Neuronal stem cell (in vitro differentiated cells): Measurements from ENCODE around the gene DAGLB.

Experiments
- DNase-seq: peaks from one replicate; pipeline ENCODE4 v3.0.0-alpha.2; 2013; ENCODE audit warnings: low spot score
- H2AFZ ChIP-seq: one replicate; pipeline ENCODE4 v1.6.1; 2013; ENCODE audit warnings: mild to moderate bottlenecking, low read length, inconsistent platforms
- H2AK5ac ChIP-seq: 2 replicates; pipeline ENCODE4 v1.6.1; 2013; ENCODE audit warnings: low read depth, mild to moderate bottlenecking, inconsistent platforms, low read length, moderate library complexity, mixed read lengths
- H2BK120ac ChIP-seq: 2 replicates; pipeline ENCODE4 v1.6.1; 2013; ENCODE audit warnings: low read depth, mild to moderate bottlenecking, inconsistent platforms, low read length, moderate library complexity, mixed read lengths
- H2BK12ac ChIP-seq: one replicate; pipeline ENCODE4 v1.6.1; 2013; ENCODE audit warnings: low read length, inconsistent platforms
- H2BK15ac ChIP-seq: 2 replicates; pipeline ENCODE4 v1.6.1; 2013; ENCODE audit warnings: mild to moderate bottlenecking, low read length, inconsistent platforms, mixed read lengths
- H2BK5ac ChIP-seq: one replicate; pipeline ENCODE4 v1.6.1; 2013; ENCODE audit warnings: inconsistent platforms, mild to moderate bottlenecking, low read length, moderate library complexity
- H3K14ac ChIP-seq: one replicate; pipeline ENCODE4 v1.6.1; 2013; ENCODE audit warnings: low read length, inconsistent platforms
- H3K18ac ChIP-seq: 2 replicates; pipeline ENCODE4 v1.6.1; 2013; ENCODE audit warnings: low read length, inconsistent platforms
- H3K23ac ChIP-seq: 2 replicates; pipeline ENCODE4 v1.6.1; 2013; ENCODE audit warnings: low read depth, mild to moderate bottlenecking, mixed read lengths, low read length, inconsistent platforms; ENCODE audit not compliant: poor library complexity
- H3K27ac ChIP-seq: replicated peaks from 3 replicates; pipeline ENCODE4 v1.5.1; 2013; ENCODE audit warnings: low read length, inconsistent platforms
- H3K27me3 ChIP-seq, 3 experiments: 2 replicates each; pipeline ENCODE4 v1.6.1; 2013; ENCODE audit warnings: low read length in 3 of 3, mild to moderate bottlenecking in 2 of 3, inconsistent platforms in 1 of 3, low read depth in 1 of 3, mixed read lengths in 1 of 3, moderate library complexity in 1 of 3; ENCODE audit not compliant: control insufficient read depth in 3 of 3, insufficient read depth in 3 of 3
- H3K36me3 ChIP-seq, 2 donors: replicated peaks in 1 of 2; 2 replicates each; pipeline ENCODE4 v1.6.1; 2013; ENCODE audit warnings: low read length in 2 of 2; ENCODE audit not compliant: control insufficient read depth in 2 of 2, insufficient read depth in 2 of 2
- H3K4ac ChIP-seq: 2 replicates; pipeline ENCODE4 v1.6.1; 2013; ENCODE audit warnings: inconsistent platforms, mild to moderate bottlenecking, low read length, moderate library complexity
- H3K4me1 ChIP-seq, 2 donors: 1 replicate in 1 of 2; 2 replicates in 1 of 2; pipeline ENCODE4 v1.6.1; 2013; ENCODE audit warnings: low read length in 2 of 2, low read depth in 1 of 2; ENCODE audit not compliant: control insufficient read depth in 2 of 2, insufficient read depth in 1 of 2
- H3K4me2 ChIP-seq: one replicate; pipeline ENCODE4 v1.6.1; 2013; ENCODE audit warnings: mild to moderate bottlenecking, low read length, inconsistent platforms; ENCODE audit not compliant: insufficient read depth, poor library complexity, severe bottlenecking
- H3K4me3 ChIP-seq, 2 donors: 2 replicates each; pipeline ENCODE4 v1.5.1; 2013; ENCODE audit warnings: low read length in 2 of 2, mild to moderate bottlenecking in 2 of 2, inconsistent platforms in 1 of 2, moderate library complexity in 1 of 2
- H3K79me1 ChIP-seq: one replicate; pipeline ENCODE4 v1.6.1; 2013; ENCODE audit warnings: low read depth, mild to moderate bottlenecking, inconsistent platforms, low read length, moderate library complexity
- H3K9ac ChIP-seq: one replicate; pipeline ENCODE4 v1.6.1; 2013; ENCODE audit warnings: mild to moderate bottlenecking, low read depth, low read length, inconsistent platforms; ENCODE audit not compliant: poor library complexity
- H3K9me3 ChIP-seq, 2 donors: replicated peaks in 1 of 2; 2 replicates each; pipeline versions ENCODE3 to v1.6.1; 2013; ENCODE audit warnings: low read length in 2 of 2, mild to moderate bottlenecking in 2 of 2, inconsistent platforms in 1 of 2, low read depth in 1 of 2, mixed read lengths in 1 of 2, moderate library complexity in 1 of 2; ENCODE audit not compliant: control insufficient read depth in 2 of 2, insufficient read depth in 1 of 2
- H4K8ac ChIP-seq: one replicate; pipeline ENCODE4 v1.6.1; 2013; ENCODE audit warnings: low read depth, mild to moderate bottlenecking, inconsistent platforms, low read length, moderate library complexity
- H4K91ac ChIP-seq: one replicate; pipeline ENCODE4 v1.6.1; 2013; ENCODE audit warnings: low read length, low read depth, mild to moderate bottlenecking, inconsistent platforms; ENCODE audit not compliant: poor library complexity
- WGBS, 2 donors: extraction: QIAGEN DNeasy Blood & Tissue Kit; methylation state at CpG; one replicate each; pipeline ENCODE4 v1.1.7; 2013; ENCODE audit warnings: missing lambda C conversion rate in 2 of 2, mixed read lengths in 1 of 2; ENCODE audit not compliant: insufficient read length in 2 of 2, insufficient replicate concordance in 1 of 2; ENCODE audit errors: extremely low coverage in 2 of 2; 5-methylcytosine and 5-hydroxymethylcytosine counted together

The DAGLB gene

DNA sequence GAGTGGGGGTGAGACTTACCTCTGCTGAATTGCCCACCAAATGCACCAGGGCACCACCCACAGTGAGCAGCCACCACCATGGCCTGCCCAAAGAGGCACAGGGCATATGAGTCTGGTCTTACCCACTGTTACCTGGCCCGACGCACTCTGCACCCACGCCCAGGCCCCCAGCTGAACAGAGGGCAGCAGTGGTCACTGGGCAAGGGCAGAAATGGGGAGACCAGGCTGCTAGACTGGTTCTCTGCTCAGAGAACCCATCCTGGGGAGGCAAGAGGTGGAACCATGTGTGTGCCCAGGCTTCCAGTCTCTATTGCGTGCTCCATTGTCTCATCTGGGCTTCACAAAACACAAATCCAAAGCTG is 39.4 kb upstream of the DAGLB start:
- Histone ChIP-seq H3K4me3 (no peak overlapping the region), H3K79me1 (peaks cover 6% of the 10 kb centered on the region), H3K4me1 (peaks cover 1 to 5% of the 10 kb centered on the region in 2 donors), H2BK5ac (no peak overlapping the region), H2AK5ac (no peak overlapping the region), H3K23ac (no peak overlapping the region), H2BK12ac (no peak overlapping the region), H4K8ac (no peak overlapping the region), H3K9me3 (no peaks in the 10 kb centered on the region), H3K27ac (no peak overlapping the region), H3K14ac (no peak overlapping the region), H2BK15ac (no peak overlapping the region), H2BK120ac (no peak overlapping the region), H4K91ac (no peak overlapping the region), H3K9ac (no peak overlapping the region), H3K4me2 (no peak overlapping the region), H3K4ac (no peak overlapping the region), H3K36me3 (peaks cover 0 to 3% of the 10 kb centered on the region in 2 donors), H3K27me3 (peaks cover 0 to 1% (median 0%) of the 10 kb centered on the region in 3 experiments), H3K18ac (no peak overlapping the region), H2AFZ (no peak overlapping the region)
- WGBS, 2 donors, result no CpG with 5 or more reads among the region's 4 CpGs
- DNase-seq, result no peak

DNA sequence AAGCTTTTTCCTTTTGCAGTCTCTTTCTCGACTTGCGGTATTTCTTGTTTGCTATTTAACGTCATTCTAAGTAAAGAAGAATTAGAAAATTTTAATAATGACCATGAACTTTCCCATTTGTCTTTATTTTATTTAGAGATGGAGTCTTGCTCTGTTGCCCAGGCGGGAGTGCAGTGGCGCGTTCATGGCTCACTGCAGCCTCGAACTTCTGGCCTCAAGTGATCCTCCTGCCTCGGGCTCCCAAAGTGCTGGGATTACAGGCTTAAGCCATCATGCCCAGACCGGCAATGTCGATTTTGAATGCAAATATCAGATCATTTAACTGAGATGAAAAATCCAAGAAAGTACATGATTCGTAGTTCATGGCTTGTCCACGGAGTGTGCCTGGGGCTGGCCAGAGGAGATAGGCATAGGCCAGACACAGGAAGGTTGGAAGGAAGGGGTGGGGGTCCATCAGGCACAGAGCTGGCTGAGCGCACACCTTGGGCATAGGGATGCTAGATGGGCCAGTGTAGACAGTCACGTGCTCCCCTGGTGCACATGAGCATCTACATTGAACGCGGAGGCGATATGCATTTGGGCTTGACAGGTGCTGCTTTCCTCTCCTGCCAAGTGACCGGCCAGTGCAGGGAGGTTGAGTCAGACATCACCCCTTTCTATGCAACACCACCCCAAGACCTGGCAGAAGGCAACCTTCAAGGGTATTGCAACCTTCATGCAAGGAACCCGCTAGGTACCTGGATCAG is 38.9 kb upstream of the DAGLB start:
- no CpG with 5 or more reads among the region's 19 CpGs for WGBS, 2 donors
- Histone ChIP-seq H3K4me1 (peaks cover 1 to 5% of the 10 kb centered on the region in 2 donors), H3K36me3 (peaks cover 0 to 6% of the 10 kb centered on the region in 2 donors), H3K9me3 (no peaks in the 10 kb centered on the region), H3K27me3 (no peaks in the 10 kb centered on the region), H2BK15ac (no peak overlapping the region), H3K23ac (peak overlapping the region; percentile 46), H4K91ac (no peak overlapping the region), H3K9ac (peak overlapping the region; percentile 9), H3K14ac (no peak overlapping the region), H2BK5ac (no peak overlapping the region), H2BK120ac (no peak overlapping the region), H3K4me2 (no peak overlapping the region), H4K8ac (no peak overlapping the region), H3K27ac (no peak overlapping the region), H2AK5ac (no peak overlapping the region), H3K4me3 (no peak overlapping the region), H2BK12ac (no peak overlapping the region), H3K18ac (no peak overlapping the region), H2AFZ (no peak overlapping the region), H3K4ac (no peak overlapping the region), H3K79me1 (peaks cover 7% of the 10 kb centered on the region)
- DNase-seq, result no peak

DNA sequence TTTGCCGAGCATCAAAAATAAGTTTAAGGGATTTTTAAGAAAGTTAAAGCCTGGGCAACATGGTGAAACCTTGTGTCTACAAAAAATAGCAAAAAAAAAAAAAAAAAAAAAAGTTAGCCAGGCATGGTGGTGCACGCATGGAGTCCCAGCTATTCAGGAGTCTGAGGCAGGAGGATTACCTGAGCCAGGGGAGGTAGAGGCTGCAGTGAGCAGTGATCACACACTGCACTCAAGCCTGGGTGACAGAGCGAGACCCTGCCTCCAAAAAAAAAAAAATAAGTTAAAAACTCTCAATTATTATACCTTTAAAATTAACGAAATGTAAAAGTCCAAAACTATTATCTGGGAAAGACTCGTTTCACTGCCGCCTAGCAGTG is 35.0 kb upstream of the DAGLB start:
- Histone ChIP-seq H2BK12ac (no peak overlapping the region), H3K18ac (no peak overlapping the region), H3K27ac (no peak overlapping the region), H3K36me3 (peaks cover 5 to 39% of the 10 kb centered on the region in 2 donors), H3K23ac (no peak overlapping the region), H3K79me1 (peaks cover 12% of the 10 kb centered on the region), H3K4me1 (peaks cover 1 to 5% of the 10 kb centered on the region in 2 donors), H4K8ac (no peak overlapping the region), H4K91ac (no peak overlapping the region), H2AK5ac (no peak overlapping the region), H2BK15ac (no peak overlapping the region), H2BK5ac (peak overlapping the region; percentile 90), H3K4me2 (no peak overlapping the region), H3K14ac (no peak overlapping the region), H3K4ac (no peak overlapping the region), H3K9ac (no peak overlapping the region), H3K9me3 (no peaks in the 10 kb centered on the region), H3K27me3 (no peaks in the 10 kb centered on the region), H2BK120ac (no peak overlapping the region), H2AFZ (no peak overlapping the region), H3K4me3 (peak overlapping the region; percentile 85 to 100)
- no peak for DNase-seq
- WGBS, 2 donors, result no CpG with 5 or more reads among the region's 6 CpGs

DNA sequence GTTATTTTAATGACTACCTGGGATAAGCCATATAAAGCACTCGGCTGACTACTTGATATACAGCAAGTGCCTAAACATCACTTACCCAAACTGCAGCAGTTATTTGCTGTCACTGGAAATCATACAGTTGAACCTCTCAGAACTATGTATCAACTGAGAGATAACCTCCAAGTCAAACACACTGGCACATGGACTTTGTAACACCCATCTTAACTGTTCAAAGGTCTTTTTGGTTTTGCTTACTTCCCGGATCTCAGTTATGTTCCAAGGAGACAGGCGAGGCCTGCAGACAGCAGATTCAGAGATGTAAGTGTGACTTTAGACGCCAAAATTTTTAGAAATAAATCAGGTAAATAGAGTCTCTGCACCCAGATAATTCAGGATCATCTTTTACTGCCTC is 34.6 kb upstream of the DAGLB start:
- Histone ChIP-seq H2AK5ac (no peak overlapping the region), H2BK5ac (no peak overlapping the region), H2BK120ac (no peak overlapping the region), H3K36me3 (peaks cover 5 to 44% of the 10 kb centered on the region in 2 donors), H3K23ac (no peak overlapping the region), H4K8ac (no peak overlapping the region), H4K91ac (no peak overlapping the region), H2AFZ (no peak overlapping the region), H3K18ac (no peak overlapping the region), H3K4me3 (peak overlapping the region in 1 of 2 donors; percentile 22), H3K27me3 (no peaks in the 10 kb centered on the region), H3K14ac (no peak overlapping the region), H2BK15ac (no peak overlapping the region), H3K79me1 (peaks cover 12% of the 10 kb centered on the region), H3K27ac (no peak overlapping the region), H3K4me1 (peaks cover 1 to 5% of the 10 kb centered on the region in 2 donors), H3K4me2 (no peak overlapping the region), H3K9ac (no peak overlapping the region), H3K9me3 (no peaks in the 10 kb centered on the region), H2BK12ac (no peak overlapping the region), H3K4ac (no peak overlapping the region)
- WGBS, 2 donors, result no CpG with 5 or more reads among the region's 4 CpGs
- no peak for DNase-seq
